Left renal pelvis (tissue), 4 donors: ENCODE data around the gene PHLDA3. TPM values are rescaled to one million over a fixed set of nuclear protein-coding genes. Genes with fewer than 3 reads are reported as not detected.
"Not testable (repeated sequence)": the region's sequence is repeated elsewhere in the genome, so short reads cannot be mapped to it uniquely, and the experiment has no call there.

Source experiments
- DNase-seq, 4 donors: peaks; one replicate each; pipeline ENCODE4 v3.0.0-alpha.2; 2013; ENCODE audit warnings: low read depth in 4 of 4, low spot score in 3 of 4
- polyA plus RNA-seq, 4 donors: library from polyadenylated mRNA; unstranded; fragments of 120-200 nt; gene quantifications; one replicate each; pipeline ENCODE4 v1.2.1, GENCODE V29; 2013; ENCODE audit not compliant: insufficient read length in 4 of 4

Gene PHLDA3
- polyA plus RNA-seq, 4 donors: 9.2 to 36.1 (median 13.6) TPM

GRCh38 chr1:201488830-201489589 is 20.0 kb upstream of the PHLDA3 start:
- no peak for DNase-seq

GRCh38 chr1:201487742-201488141 is 18.8 kb upstream of the PHLDA3 start:
- no peak for DNase-seq

- no peak for DNase-seq
These were observed 17.2 kb upstream of the PHLDA3 start for GRCh38 chr1:201486187-201486586.

GRCh38 chr1:201485184-201485774 is 16.3 kb upstream of the PHLDA3 start:
- DNase-seq: no peak

- DNase-seq: no peak
These were observed 14.5 kb upstream of the PHLDA3 start for GRCh38 chr1:201483373-201483949.

DNA sequence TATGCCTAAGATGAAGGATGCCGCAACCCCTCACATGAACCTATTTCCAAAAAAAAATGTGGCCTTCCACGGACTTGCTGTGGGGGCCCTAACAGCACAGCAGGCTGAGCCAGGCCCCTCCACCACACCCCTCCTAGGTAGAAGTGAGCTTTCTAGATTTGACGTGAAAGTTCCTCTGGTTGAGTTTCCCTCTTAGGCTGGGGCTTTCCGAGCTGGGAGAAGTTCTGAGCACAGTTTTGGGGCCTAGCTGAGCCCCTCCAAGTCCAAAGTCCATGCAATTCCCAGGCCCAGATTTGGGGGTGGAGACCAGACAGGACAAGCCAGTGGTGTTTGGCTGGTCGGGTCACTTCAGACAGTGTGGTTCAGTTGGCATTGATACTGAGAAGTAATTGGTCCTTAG is 13.8 kb upstream of the PHLDA3 start:
- no peak for DNase-seq

DNA sequence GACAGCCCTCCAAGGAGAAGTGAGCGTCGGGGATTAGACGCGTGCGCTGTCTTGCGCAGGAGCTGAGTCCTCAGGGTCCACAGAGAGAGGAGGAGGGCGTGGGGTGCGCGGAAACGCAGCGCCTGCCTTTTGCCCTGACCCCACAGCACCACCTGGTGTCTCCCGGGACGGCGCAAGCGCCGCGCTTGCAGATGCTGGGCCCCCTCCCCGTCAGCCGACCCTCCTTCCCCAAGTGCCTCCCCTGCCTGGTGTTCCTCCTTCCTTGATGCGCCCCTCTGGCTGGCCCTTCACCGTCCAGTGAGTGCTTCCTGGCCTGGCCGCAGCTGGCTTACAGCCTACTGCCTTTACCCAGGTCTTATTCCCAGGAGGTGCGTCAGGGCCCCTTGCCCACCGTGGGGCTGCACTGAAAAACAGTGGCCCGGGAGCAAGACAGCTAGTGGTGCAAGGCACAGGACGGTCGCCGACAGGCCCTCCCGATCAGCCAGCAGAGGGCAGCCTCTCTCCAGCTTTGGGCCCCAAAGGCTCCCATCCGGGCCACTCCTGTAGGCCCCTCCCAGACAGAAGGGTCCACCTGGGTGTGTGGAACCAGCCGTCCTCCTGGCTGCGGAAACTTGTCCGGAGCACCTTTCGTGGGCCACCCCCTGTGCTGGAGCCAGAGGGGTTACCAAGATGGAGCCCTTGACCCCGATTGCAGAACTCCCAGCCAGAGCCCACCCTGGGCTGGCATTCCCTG is 12.9 kb upstream of the PHLDA3 start:
- no peak for DNase-seq

DNA sequence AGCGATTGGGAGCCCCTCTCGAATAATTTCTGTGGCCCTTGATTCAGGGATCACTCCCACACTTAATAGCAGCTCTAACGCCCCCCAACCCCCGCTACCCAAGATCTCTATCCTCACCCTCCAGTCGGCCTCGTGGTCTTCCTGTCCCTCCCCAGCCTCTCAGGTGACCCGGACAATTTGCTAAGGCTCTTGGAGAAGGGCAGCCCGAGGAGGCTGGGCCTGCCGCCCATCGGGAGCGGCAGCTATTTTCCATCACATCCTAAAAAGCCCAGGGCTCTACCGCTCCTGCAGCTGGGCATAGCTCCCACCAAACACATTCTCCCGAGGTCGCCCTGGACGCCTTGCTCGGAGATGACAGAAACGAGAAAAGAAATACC is 12.0 kb upstream of the PHLDA3 start:
- DNase-seq: no peak

GRCh38 chr1:201480231-201481003 is 11.4 kb upstream of the PHLDA3 start:
- no peak for DNase-seq

DNA sequence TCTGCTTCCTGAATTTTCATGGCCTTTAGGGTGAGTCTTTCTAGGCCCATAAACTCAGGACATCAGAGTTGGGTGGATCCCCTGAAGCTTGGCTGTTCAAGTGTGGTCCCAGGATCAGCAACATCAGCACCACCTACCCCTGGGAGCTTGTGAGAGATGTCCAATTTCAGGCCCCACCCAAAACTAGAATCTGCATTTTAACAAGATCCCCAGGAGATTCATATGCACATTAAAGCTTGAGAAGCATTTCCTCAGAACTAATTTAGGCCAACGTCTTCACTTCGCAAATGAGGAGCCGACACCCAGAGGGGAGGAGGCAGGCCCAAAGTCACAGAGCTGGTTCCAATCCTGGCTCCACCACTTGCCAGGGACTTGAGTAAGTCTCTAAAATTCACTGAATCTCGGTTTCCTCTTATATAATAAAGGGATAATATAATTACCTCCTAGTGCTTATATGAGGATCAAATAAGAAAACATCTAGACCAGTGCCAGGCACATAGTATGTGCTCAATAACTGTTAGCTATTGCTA is 10.3 kb upstream of the PHLDA3 start:
- no peak for DNase-seq

GRCh38 chr1:201478666-201479065 is 9.7 kb upstream of the PHLDA3 start:
- DNase-seq: not testable (repeated sequence)

DNA sequence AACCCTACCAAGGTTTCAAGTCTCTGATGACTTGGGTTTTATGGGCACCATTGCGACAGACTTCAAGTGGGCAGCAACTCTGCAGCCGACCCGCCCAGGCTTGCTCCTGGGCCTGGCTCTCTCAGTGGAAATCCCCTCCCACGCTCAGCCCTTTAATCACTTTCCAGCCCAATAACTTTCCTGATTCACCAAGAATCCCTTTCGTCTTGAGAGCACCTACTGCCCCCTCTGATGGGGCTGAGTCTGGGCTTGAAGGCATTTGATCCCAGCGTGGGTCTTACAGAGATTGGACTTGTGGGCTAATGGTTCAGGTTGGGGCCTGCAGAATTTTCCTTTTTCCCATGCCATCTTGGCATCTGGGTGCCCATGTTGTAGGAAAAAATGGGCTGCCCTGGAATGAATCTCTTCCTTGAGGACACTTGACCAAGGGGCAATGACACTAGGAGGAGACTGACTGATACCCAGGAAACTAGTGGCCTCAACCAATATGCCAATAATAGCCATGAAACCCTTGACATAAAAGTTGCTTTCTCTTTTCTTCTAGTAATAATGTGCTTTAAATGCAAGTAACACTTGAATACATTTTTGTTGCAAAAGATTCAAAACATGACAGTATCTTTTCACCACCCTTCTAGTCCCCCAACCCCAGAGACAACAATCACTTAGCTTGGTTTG is 7.8 kb upstream of the PHLDA3 start:
- no peak for DNase-seq

DNA sequence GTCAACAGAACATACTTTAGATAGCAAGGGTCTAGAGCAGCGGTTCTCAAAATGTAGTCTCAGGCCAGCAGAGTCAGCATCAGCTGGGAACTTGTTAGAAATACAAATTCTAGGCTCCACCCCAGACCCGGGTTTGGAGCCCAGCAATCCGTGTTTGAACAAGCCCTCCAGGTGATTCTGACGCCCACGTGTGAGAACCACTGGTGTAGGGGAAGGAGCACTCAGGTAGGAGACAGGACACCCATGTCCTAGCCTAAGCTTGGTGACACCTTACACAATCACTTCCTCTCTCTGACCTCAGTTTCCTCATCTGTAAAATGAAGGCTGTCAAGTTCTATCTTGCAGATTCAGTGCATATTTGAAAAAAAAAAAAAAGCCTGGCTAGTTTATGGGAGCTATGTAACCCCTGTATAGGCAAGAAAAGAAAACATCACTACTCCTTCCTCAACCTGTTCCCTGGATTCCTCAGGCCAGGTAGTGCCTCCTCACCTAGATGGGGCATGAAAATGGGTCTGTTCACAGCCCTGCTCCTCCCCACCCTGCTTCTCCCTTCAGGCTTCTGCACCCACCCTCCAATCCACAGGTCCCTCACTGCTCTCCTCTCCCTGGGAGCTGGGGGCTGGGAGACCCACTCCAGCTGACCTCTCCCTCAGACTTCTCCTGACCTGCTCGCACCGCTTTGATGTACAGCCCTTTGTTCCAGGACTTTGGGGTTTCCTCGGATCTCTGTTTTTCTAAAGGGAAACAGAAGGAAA is 7.1 kb upstream of the PHLDA3 start:
- DNase-seq: no peak

- DNase-seq: no peak
These were observed 6.1 kb upstream of the PHLDA3 start for GRCh38 chr1:201475130-201475529.

- no peak for DNase-seq
These were observed 4.3 kb upstream of the PHLDA3 start for GRCh38 chr1:201473296-201473695.

DNA sequence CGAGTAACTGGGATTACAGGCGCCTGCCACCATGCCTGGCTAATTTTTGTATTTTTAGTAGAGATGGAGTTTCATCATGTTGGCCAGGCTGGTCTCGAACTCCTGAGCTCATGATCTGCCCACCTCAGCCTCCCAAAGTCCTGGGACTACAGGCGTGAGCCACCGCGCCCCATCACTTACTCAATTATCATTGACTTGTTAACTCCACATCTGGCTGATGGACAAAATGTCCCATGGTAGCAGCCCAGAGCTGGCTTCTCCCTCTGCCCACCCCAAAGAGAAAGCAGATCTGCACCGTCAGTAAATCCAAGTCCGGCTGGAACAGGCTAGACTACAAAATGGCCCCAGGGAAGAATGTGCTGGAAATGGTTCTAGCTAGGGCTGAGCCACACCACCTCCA is 3.3 kb upstream of the PHLDA3 start:
- not testable (repeated sequence) for DNase-seq

DNA sequence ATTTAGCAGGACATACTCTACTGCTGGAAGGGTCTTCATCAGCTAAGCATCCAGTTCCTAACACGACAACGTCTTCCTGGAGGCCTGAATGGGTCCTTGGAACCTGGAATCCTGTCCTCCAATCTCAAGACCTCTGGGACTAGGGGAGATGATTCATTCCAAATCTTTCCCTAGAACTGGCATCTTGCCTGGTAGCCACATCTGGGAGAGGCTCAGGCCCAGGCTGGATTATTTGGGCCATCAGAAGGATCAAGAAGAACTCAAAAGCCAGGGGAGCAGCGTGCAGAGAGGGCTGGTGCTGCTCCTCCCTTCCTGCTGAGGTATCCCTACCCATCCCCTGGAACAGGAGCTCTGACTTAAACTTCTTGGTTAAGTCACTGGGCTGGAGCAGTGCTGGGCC is 2.8 kb upstream of the PHLDA3 start:
- DNase-seq: no peak

- DNase-seq: no peak
These were observed 1.6 kb upstream of the PHLDA3 start for GRCh38 chr1:201470581-201470980.

DNA sequence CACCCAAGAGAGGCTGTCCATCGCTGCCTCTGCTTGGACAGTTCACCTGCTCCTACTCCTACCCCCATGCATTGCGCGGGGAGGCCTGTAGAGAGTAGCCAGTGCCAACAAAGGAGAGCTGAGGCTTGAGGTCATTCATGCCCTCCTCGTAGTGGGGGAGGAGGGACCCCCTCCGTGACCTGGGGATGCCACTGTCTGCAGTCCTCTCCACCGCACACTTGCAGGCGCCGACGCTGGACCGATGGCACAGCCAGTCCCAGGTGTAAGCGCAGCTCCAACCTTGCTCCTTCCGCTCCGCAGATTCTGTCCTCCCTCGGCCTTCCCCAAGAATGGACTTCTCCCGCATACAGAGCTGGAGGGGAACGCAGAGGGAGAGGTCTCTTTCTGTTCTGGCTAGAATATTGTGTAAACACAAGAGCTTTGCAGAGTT is 672 bp upstream of the PHLDA3 start:
- DNase-seq: no peak
